H1 (cell line): ENCODE data around the gene ACAA1. TPM values are rescaled to one million over a fixed set of nuclear protein-coding genes. Genes with fewer than 3 reads are reported as not detected.

Experiments
- CTCF ChIA-PET: fragments of 300-600 bp; sonication (Branson Sonifier 250); formaldehyde crosslinking; loops from one replicate; lab custom pipeline; 2021; ENCODE audit not compliant: partially characterized antibody; lab: Charles Lee
- POLR2A ChIA-PET: fragments of 300-600 bp; sonication (Branson Sonifier 250); formaldehyde crosslinking; loops from one replicate; lab custom pipeline; 2021; ENCODE audit warnings: inconsistent platforms; ENCODE audit not compliant: partially characterized antibody; lab: Charles Lee
- DNase-seq, 2 experiments: peaks; one replicate each; pipeline versions ENCODE4 v3.0.0 to v3.0.0-alpha.2; 2010 to 2022; ENCODE audit warnings: low spot score in 2 of 2, low read depth in 1 of 2, mixed read lengths in 1 of 2
- FAIRE-seq: peaks from 2 replicates; lab custom pipeline; 2011; peaks lifted over from hg19 to GRCh38; lab: Jason Lieb, UNC
- H2AFZ ChIP-seq: 2 replicates; pipeline ENCODE4 v1.8.1; 2012; ENCODE audit warnings: low read length, inconsistent platforms
- H2AK5ac ChIP-seq: 2 replicates; pipeline ENCODE4 v1.6.1; 2013; ENCODE audit warnings: low read depth, low read length
- H2BK120ac ChIP-seq: replicated peaks from 2 replicates; pipeline ENCODE3; 2013; ENCODE audit warnings: low read depth, low read length, inconsistent platforms
- H2BK12ac ChIP-seq: 2 replicates; pipeline ENCODE4 v1.6.1; 2013; ENCODE audit warnings: low read depth, low read length
- H2BK15ac ChIP-seq: 2 replicates; pipeline ENCODE4 v1.6.1; 2013; ENCODE audit warnings: low read length
- H2BK20ac ChIP-seq: 2 replicates; pipeline ENCODE4 v1.6.1; 2013; ENCODE audit warnings: low read length
- H2BK5ac ChIP-seq: 2 replicates; pipeline ENCODE4 v1.6.1; 2013; ENCODE audit warnings: low read depth, low read length
- H3K14ac ChIP-seq: 2 replicates; pipeline ENCODE4 v1.6.1; 2013; ENCODE audit warnings: inconsistent platforms; ENCODE audit not compliant: insufficient read length
- H3K18ac ChIP-seq: 2 replicates; pipeline ENCODE4 v1.6.1; 2013; ENCODE audit warnings: low read length; ENCODE audit errors: extremely low read depth
- H3K23ac ChIP-seq: 2 replicates; pipeline ENCODE4 v1.6.1; 2013; ENCODE audit warnings: inconsistent platforms; ENCODE audit not compliant: insufficient read length
- H3K23me2 ChIP-seq: 2 replicates; pipeline ENCODE4 v1.6.1; 2013; ENCODE audit warnings: low read depth, low read length
- H3K27ac ChIP-seq: 2 replicates; pipeline ENCODE4 v1.6.1; 2011; ENCODE audit warnings: low read depth, low read length, inconsistent platforms
- H3K27me3 ChIP-seq, 4 experiments: replicated peaks in 1 of 4; 1 replicate in 1 of 4; 2 replicates in 3 of 4; pipeline versions ENCODE4 v1.6.1 to v1.8.1; 2011 to 2013; ENCODE audit warnings: low read length in 3 of 4, mild to moderate bottlenecking in 3 of 4, inconsistent platforms in 2 of 4, mixed read lengths in 2 of 4, moderate library complexity in 1 of 4; ENCODE audit not compliant: control insufficient read depth in 3 of 4, insufficient read depth in 3 of 4; ENCODE audit errors: extremely low read depth in 1 of 4
- H3K36me3 ChIP-seq, 4 experiments: 2 replicates each; pipeline versions ENCODE4 v1.6.1 to v1.8.1; 2011 to 2013; ENCODE audit warnings: mild to moderate bottlenecking in 4 of 4, low read length in 3 of 4, moderate library complexity in 2 of 4, control low read depth in 1 of 4, inconsistent platforms in 1 of 4; ENCODE audit not compliant: insufficient read depth in 4 of 4, control insufficient read depth in 2 of 4
- H3K4ac ChIP-seq: replicated peaks from 2 replicates; pipeline ENCODE3; 2013; ENCODE audit warnings: low read length, low read depth, mixed read lengths, inconsistent platforms; ENCODE audit not compliant: insufficient read length
- H3K4me1 ChIP-seq, 4 experiments: replicated peaks in 1 of 4; 1 replicate in 1 of 4; 2 replicates in 3 of 4; pipeline versions ENCODE4 v1.6.1 to v1.8.1; 2011 to 2013; ENCODE audit warnings: low read length in 3 of 4, inconsistent platforms in 2 of 4, mixed read lengths in 1 of 4; ENCODE audit not compliant: insufficient read depth in 4 of 4, control insufficient read depth in 3 of 4
- H3K4me2 ChIP-seq, 2 experiments: 2 replicates each; pipeline versions ENCODE4 v1.6.1 to v1.8.1; 2011 to 2013; ENCODE audit warnings: low read depth in 2 of 2, low read length in 2 of 2, control low read depth in 1 of 2, inconsistent platforms in 1 of 2, mild to moderate bottlenecking in 1 of 2; ENCODE audit not compliant: insufficient read depth in 1 of 2
- H3K4me3 ChIP-seq, 4 experiments: fragments of 200-600, 300-600 bp in 1 of 4; sonication (generic), shearing (Covaris generic), sonication (Bioruptor Twin) in 1 of 4; 2 replicates each; pipeline versions ENCODE4 v1.5.1 to v1.8.1; 2011 to 2016; ENCODE audit warnings: low read length in 4 of 4, low read depth in 3 of 4, control low read depth in 2 of 4, inconsistent platforms in 2 of 4, mild to moderate bottlenecking in 2 of 4, mixed read lengths in 1 of 4, moderate library complexity in 1 of 4; ENCODE audit not compliant: insufficient read depth in 2 of 4; ENCODE audit errors: extremely low read depth in 1 of 4
- H3K56ac ChIP-seq: replicated peaks from 2 replicates; pipeline ENCODE3; 2013; ENCODE audit warnings: low read depth, mild to moderate bottlenecking, mixed read lengths, low read length, inconsistent platforms; ENCODE audit not compliant: insufficient read length
- H3K79me1 ChIP-seq: 2 replicates; pipeline ENCODE4 v1.6.1; 2013; ENCODE audit warnings: low read depth, low read length, control low read depth
- H3K79me2 ChIP-seq, 2 experiments: 2 replicates each; pipeline versions ENCODE4 v1.6.1 to v1.8.1; 2012 to 2013; ENCODE audit warnings: low read length in 2 of 2, mild to moderate bottlenecking in 2 of 2, inconsistent platforms in 1 of 2; ENCODE audit not compliant: insufficient read depth in 2 of 2, control insufficient read depth in 1 of 2
- H3K9ac ChIP-seq, 4 experiments: replicated peaks in 1 of 4; 1 replicate in 1 of 4; 2 replicates in 3 of 4; pipeline versions ENCODE4 v1.6.1 to v1.8.1; 2011 to 2013; ENCODE audit warnings: low read depth in 3 of 4, low read length in 3 of 4, control low read depth in 2 of 4, mild to moderate bottlenecking in 2 of 4, moderate library complexity in 2 of 4, inconsistent platforms in 1 of 4; ENCODE audit errors: extremely low read depth in 1 of 4
- H3K9me3 ChIP-seq, 2 experiments: 2 replicates each; pipeline versions ENCODE4 v1.6.1 to v1.8.1; 2012 to 2013; ENCODE audit warnings: mild to moderate bottlenecking in 2 of 2, moderate library complexity in 2 of 2, control low read depth in 1 of 2, inconsistent platforms in 1 of 2, low read depth in 1 of 2, low read length in 1 of 2, mixed read lengths in 1 of 2; ENCODE audit not compliant: insufficient read depth in 2 of 2
- H4K20me1 ChIP-seq, 2 experiments: replicated peaks in 1 of 2; 2 replicates each; pipeline versions ENCODE3 to v1.8.1; 2011 to 2013; ENCODE audit warnings: inconsistent platforms in 2 of 2, low read length in 2 of 2, mild to moderate bottlenecking in 1 of 2; ENCODE audit not compliant: insufficient read depth in 2 of 2, control insufficient read depth in 1 of 2
- H4K5ac ChIP-seq: 2 replicates; pipeline ENCODE4 v1.6.1; 2013; ENCODE audit warnings: low read length, low read depth, mixed read lengths, inconsistent platforms; ENCODE audit not compliant: insufficient read length
- H4K8ac ChIP-seq: 2 replicates; pipeline ENCODE4 v1.8.0; 2013; ENCODE audit warnings: mild to moderate bottlenecking, moderate library complexity, low read length, inconsistent platforms; ENCODE audit not compliant: insufficient read depth; ENCODE audit errors: extremely low read depth
- H4K91ac ChIP-seq: replicated peaks from 2 replicates; pipeline ENCODE3; 2013; ENCODE audit warnings: low read length, mixed read lengths, inconsistent platforms; ENCODE audit not compliant: insufficient read length
- EP300 ChIP-seq, 2 experiments: IDR thresholded peaks; 1 replicate in 1 of 2; 2 replicates in 1 of 2; pipeline ENCODE4 v1.6.1; 2011 to 2012; ENCODE audit warnings: low read depth in 2 of 2, low read length in 2 of 2, mild to moderate bottlenecking in 2 of 2, borderline replicate concordance in 1 of 2, inconsistent platforms in 1 of 2, moderate library complexity in 1 of 2
- SP2 ChIP-seq: IDR thresholded peaks from 2 replicates; pipeline ENCODE4 v1.6.1; 2012; ENCODE audit warnings: mild to moderate bottlenecking, low read length, inconsistent platforms
- WGBS, 2 experiments: shearing (Covaris generic) in 1 of 2; methylation state at CpG; one replicate each; pipeline versions ENCODE4 v1.1.6 to v1.1.7; 2013 to 2015; ENCODE audit warnings: low lambda C conversion rate in 2 of 2, mixed read lengths in 2 of 2, inconsistent platforms in 1 of 2, low coverage in 1 of 2, missing lambda C conversion rate in 1 of 2; ENCODE audit not compliant: insufficient replicate concordance in 2 of 2, insufficient coverage in 1 of 2, insufficient read length in 1 of 2; ENCODE audit errors: extremely low coverage in 1 of 2, missing lambda C conversion rate in 1 of 2; 5-methylcytosine and 5-hydroxymethylcytosine counted together
- polyA plus RNA-seq, 7 experiments: library from polyadenylated mRNA; depleted of rRNA in 3 of 7; stranded (reverse) in 5 of 7; unstranded in 2 of 7; fragments of >200 nt in 5 of 7; fragments of 200-250 nt in 2 of 7; gene quantifications; 1 replicate in 5 of 7; 2 replicates in 1 of 7; 4 replicates in 1 of 7; pipeline versions ENCODE4 v1.2.1 to v1.2.3, GENCODE V29; 2011 to 2013; ENCODE audit warnings: missing spikeins in 2 of 7, mixed read lengths in 2 of 7
- total RNA-seq: library from RNA; stranded (reverse); fragmentation: NEBNext Ultra II Directional; extraction: Animal tissue kit (Norgen Biotek cat#: 25700); gene quantifications from 2 replicates; pipeline ENCODE4 v1.2.1, GENCODE V29; 2021

ACAA1 gene
- total and polyA plus RNA-seq, 2 of the 8 experiments (the other 6 are each of a cell fraction or from before 2014, with no cell fraction given), result 23.1 to 34.8 TPM

DNA sequence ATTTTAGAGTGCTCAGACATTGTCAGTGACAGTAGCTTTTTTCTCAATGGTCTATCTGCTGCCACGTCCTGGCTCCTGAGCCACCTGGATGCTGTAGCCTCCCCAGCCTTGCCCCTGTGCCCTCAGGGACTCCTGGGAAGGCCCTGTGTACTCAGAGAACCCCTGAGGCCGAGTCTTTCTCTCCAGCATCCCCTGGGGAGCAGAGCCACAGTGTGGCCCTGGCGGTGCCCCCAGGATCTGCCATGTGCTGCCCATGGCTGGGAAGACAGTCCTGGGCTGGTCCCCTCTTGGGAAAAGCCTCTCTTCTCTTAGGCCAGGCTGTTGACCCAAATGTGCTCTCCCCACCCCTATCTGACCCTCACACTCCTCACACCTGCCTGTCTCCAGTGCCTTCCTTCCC is 6.6 kb upstream of the ACAA1 start:
- no peak overlapping the region for H2BK20ac ChIP-seq
- H3K56ac ChIP-seq, result no peak overlapping the region
- no peaks in the 10 kb centered on the region for H4K20me1 ChIP-seq
- no peak overlapping the region for H3K14ac ChIP-seq
- POLR2A ChIA-PET, result interaction anchor here (1.2 to 1.3 kb wide), 2 partner anchors 14 to 21 kb away, joined by 3 read pairs; no protein-coding TSS in a partner anchor
- H3K27me3 ChIP-seq, result no peaks in the 10 kb centered on the region
- no peak overlapping the region for H4K91ac ChIP-seq
- H2BK5ac ChIP-seq, result no peak overlapping the region
- H3K4me2 ChIP-seq, result no peak overlapping the region
- H2AFZ ChIP-seq, result no peak overlapping the region
- peaks cover 0 to 8% of the 10 kb centered on the region in 2 experiments; a peak in 1 of 4 replicates for H3K79me2 ChIP-seq
- no peak overlapping the region for H2BK120ac ChIP-seq
- no peak overlapping the region for H3K27ac ChIP-seq
- no peak overlapping the region for H3K4ac ChIP-seq
- H3K18ac ChIP-seq, result no peak overlapping the region
- H3K79me1 ChIP-seq, result no peaks in the 10 kb centered on the region
- H4K8ac ChIP-seq, result no peak overlapping the region
- H2AK5ac ChIP-seq, result no peak overlapping the region
- H3K23ac ChIP-seq, result no peak overlapping the region
- H3K9ac ChIP-seq, result no peak overlapping the region; a peak in 1 of 7 replicates
- H3K4me1 ChIP-seq, result peaks cover 3 to 5% (median 4%) of the 10 kb centered on the region in 4 experiments; a peak in 6 of 7 replicates
- no peaks in the 10 kb centered on the region for H3K9me3 ChIP-seq
- FAIRE-seq (no peak), DNase-seq (peak in 1 of 2 experiments; percentile 33)
- WGBS, 2 experiments, result 78% methylated on average over 3 of the region's 3 CpGs; no CpG with 5 or more reads in 1 of the 2 experiments
- CTCF ChIA-PET, result interaction anchor here (2.4 to 8.1 kb wide), 2 partner anchors 10 to 19 kb away, joined by 6 to 52 read pairs; no protein-coding TSS in a partner anchor
- peaks cover 10% of the 10 kb centered on the region for H3K23me2 ChIP-seq
- H3K4me3 ChIP-seq, result no peak overlapping the region
- no peak overlapping the region for H4K5ac ChIP-seq
- peaks cover 3 to 11% (median 8%) of the 10 kb centered on the region in 4 experiments; a peak in 4 of 8 replicates for H3K36me3 ChIP-seq
- no peak overlapping the region for H2BK15ac ChIP-seq
- no peak overlapping the region for H2BK12ac ChIP-seq
- no peak for TF ChIP-seq SP2
- TF ChIP-seq EP300 (IDR thresholded peaks at IDR 0.05; ENCODE audit: borderline replicate concordance in 1 of 2, low read depth in 2 of 2, low read length in 2 of 2), result peak in 1 of 2 experiments; percentile 50; a peak in 1 of 3 replicates
